Fibroblast of villous mesenchyme (primary cell): ENCODE data around the gene GTF3C5. TPM values are rescaled to one million over a fixed set of nuclear protein-coding genes. Genes with fewer than 3 reads are reported as not detected.

Experiments
- DNase-seq: peaks from one replicate; pipeline ENCODE4 v3.0.0-alpha.2; 2010; ENCODE audit warnings: low read depth
- H3K4me3 ChIP-seq: 2 replicates; pipeline ENCODE4 v1.5.1; 2011; ENCODE audit warnings: low read depth, mild to moderate bottlenecking, low read length
- total RNA-seq: library from RNA; depleted of rRNA; stranded (reverse); fragments of >200 nt; gene quantifications from 2 replicates; pipeline ENCODE4 v1.2.3, GENCODE V29; 2012
- TF ChIP-seq, protein P1 (sequence below): IDR thresholded peaks from 2 replicates; pipeline ENCODE4 v1.5.1; 2012; ENCODE audit warnings: low read depth, mild to moderate bottlenecking, low read length; ENCODE audit not compliant: insufficient read depth

GTF3C5 gene
- total RNA-seq, 1 donor: 30.7 TPM

DNA sequence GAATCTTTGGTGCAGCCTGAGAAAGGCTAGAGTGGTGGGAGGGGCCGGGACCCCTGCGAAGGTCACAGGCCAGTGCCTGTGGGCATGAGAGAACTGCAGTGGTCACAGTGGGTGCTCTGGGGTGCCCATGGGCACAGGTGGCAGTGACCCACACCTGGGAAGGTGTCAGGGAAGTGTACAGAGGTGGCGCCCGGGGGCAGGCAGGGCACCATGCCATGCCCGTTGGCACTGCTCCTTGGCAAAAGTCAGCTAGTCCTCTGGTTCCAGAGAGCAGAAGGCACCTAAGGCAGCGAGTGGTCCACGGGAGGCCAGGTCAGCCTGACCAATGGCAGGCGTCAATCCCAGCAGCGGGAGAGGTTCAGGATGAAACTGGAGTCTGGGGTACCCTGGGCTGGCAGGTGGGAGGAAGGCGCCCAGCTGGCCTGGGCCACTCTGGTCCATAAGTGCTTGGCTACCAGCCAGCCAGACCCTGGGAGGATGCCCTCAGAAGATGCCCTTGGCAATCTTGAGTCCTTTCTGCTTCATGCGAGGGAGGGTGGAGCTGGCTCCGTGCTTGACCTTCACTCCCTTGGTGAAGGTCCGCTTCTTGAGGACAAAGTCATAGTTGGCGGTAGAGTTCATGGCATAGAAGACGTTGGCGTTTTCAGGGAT lies 67.4 kb downstream of the GTF3C5 start:
- TF ChIP-seq, protein P1, sequence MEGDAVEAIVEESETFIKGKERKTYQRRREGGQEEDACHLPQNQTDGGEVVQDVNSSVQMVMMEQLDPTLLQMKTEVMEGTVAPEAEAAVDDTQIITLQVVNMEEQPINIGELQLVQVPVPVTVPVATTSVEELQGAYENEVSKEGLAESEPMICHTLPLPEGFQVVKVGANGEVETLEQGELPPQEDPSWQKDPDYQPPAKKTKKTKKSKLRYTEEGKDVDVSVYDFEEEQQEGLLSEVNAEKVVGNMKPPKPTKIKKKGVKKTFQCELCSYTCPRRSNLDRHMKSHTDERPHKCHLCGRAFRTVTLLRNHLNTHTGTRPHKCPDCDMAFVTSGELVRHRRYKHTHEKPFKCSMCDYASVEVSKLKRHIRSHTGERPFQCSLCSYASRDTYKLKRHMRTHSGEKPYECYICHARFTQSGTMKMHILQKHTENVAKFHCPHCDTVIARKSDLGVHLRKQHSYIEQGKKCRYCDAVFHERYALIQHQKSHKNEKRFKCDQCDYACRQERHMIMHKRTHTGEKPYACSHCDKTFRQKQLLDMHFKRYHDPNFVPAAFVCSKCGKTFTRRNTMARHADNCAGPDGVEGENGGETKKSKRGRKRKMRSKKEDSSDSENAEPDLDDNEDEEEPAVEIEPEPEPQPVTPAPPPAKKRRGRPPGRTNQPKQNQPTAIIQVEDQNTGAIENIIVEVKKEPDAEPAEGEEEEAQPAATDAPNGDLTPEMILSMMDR: no peak
- H3K4me3 ChIP-seq: no peak overlapping the region
- DNase-seq: no peak

DNA sequence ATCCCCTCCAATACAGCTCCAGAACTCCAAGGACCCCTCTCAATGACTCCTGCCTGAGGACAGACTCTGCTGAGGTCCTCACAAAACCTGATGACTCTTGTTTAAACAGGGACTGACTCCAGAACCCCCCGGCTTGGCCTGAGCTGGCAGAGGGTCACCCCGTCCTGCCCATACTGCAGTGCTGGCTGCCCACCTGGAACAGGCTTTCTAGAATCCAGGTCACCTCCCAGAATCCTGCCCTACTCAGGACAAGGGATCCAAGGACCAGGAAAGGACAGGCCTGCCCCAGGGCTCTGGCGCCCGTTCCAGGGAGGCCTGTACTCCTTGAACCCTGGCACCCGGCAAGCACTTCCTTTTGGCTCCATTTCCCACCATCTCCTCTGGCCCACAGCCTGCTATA lies 68.1 kb downstream of the GTF3C5 start:
- no peak for DNase-seq
- TF ChIP-seq, protein P1: no peak
- H3K4me3 ChIP-seq: no peak overlapping the region

GRCh38 chr9:133099726-133100505 lies 69.1 kb downstream of the GTF3C5 start:
- TF ChIP-seq, protein P1: no peak

GRCh38 chr9:133100506-133101355 lies 69.9 kb downstream of the GTF3C5 start:
- no peak for DNase-seq
- H3K4me3 ChIP-seq: no peak overlapping the region
- TF ChIP-seq, protein P1: no peak

More at GRCh38 chr9:133099726-133100505, 69.1 kb downstream of the GTF3C5 start:
- H3K4me3 ChIP-seq: no peak overlapping the region
- DNase-seq: no peak

DNA sequence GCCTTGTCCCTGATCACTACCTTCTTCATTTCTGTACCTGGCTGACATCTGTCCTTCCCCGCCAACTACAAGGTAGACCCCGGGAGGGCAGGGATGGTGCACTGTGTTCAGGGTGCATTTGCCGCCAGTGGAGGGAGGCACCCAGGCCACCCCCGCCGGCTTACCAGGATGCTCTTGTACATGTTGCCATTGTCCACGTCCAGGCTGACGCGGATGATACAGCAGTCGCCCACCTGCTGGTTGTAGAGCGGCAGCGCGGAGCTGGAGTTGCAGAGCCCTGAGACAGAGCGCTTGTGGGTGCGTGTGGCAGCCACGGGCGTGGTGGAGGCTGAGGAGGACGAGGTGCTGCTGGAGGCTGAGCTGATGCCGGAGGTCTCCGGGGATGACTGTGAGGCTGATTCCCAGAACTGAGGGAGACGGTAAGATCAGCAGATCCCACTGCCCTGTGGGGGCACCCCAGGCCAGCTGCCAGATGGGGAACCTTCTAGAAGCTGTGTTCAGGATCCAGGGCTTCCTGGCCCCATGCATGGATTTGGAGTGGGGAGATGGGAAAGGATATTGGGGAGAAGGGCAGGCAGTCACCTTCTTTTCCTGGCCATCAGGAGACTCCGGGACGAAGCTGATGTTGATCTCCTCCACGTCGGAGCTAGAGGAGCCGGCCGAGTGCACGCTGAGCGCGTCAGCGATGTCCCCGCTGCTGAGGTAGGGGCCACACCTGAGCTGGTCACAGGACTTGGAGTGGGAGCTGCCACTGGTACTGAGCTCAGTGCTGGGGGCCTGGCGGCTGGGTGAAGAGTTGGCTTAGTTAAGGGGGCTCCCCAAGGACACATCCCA lies 70.8 kb downstream of the GTF3C5 start:
- no peak for DNase-seq
- no peak overlapping the region for H3K4me3 ChIP-seq
- TF ChIP-seq, protein P1: no peak
